C4-2B (cell line): Measurements from ENCODE around the gene BLM.

Experiments
- H3K27ac ChIP-seq: fragments of 450-650 bp; 2 replicates; pipeline ENCODE4 v1.5.1; 2017
- ZFX ChIP-seq: fragments of 450-650 bp; IDR thresholded peaks from 2 replicates; pipeline ENCODE4 v1.6.1; 2017
- TF ChIP-seq, protein P1 (sequence below): fragments of 450-650 bp; conservative IDR thresholded peaks from 2 replicates; pipeline ENCODE4 v1.5.1; 2017; ENCODE audit warnings: mild to moderate bottlenecking

Gene BLM

DNA sequence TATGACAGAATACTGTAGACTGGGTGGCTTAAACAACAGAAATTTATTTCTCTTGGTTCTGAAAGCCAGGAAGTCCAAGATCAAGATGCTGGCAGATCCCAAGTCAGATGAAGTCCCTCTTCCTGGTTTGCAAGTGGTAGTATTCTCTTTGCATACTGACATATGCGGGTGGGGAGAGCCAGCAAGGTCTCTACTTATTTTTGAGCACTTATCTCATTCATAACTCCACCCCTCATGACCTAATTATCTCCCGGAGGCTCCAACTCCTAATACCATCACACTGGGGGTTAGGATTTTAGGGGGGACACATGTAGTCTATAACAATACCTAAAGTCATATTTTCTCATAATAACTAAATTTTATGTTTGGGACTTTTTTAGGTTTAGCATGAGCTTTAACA, 65.3 kb downstream of the BLM start:
- H3K27ac ChIP-seq = no peak overlapping the region
- TF ChIP-seq ZFX = no peak
- TF ChIP-seq, protein P1, sequence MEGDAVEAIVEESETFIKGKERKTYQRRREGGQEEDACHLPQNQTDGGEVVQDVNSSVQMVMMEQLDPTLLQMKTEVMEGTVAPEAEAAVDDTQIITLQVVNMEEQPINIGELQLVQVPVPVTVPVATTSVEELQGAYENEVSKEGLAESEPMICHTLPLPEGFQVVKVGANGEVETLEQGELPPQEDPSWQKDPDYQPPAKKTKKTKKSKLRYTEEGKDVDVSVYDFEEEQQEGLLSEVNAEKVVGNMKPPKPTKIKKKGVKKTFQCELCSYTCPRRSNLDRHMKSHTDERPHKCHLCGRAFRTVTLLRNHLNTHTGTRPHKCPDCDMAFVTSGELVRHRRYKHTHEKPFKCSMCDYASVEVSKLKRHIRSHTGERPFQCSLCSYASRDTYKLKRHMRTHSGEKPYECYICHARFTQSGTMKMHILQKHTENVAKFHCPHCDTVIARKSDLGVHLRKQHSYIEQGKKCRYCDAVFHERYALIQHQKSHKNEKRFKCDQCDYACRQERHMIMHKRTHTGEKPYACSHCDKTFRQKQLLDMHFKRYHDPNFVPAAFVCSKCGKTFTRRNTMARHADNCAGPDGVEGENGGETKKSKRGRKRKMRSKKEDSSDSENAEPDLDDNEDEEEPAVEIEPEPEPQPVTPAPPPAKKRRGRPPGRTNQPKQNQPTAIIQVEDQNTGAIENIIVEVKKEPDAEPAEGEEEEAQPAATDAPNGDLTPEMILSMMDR = no peak

- no peak overlapping the region for H3K27ac ChIP-seq
- no peak for TF ChIP-seq ZFX
- TF ChIP-seq, protein P1 = no peak
Observed at GRCh38 chr15:90787881-90788280, 70.7 kb downstream of the BLM start.

DNA sequence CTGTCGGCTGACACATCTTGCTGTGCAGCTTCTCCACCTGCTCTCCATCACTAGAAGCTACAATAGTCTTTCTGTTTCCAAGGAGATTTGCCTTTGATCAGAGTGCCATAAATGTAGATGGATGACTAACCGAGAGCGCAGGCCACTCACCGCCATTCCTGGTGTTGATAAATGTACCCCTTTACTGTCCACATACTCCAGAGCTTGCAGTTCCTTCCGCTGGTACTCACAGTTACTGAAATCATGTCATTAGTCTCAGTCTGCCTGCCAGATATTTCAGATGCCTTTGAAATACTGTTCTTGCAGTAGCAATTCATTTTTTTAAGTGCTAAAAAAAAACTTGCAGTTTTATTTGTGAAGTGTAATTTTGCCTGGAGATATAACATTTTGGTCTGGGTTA, 72.3 kb downstream of the BLM start:
- TF ChIP-seq, protein P1 = no peak
- no peak for TF ChIP-seq ZFX

GRCh38 chr15:90790057-90790456, 72.9 kb downstream of the BLM start:
- TF ChIP-seq ZFX = no peak
- TF ChIP-seq, protein P1 = no peak

More for the DNA sequence above, 72.3 kb downstream of the BLM start:
- H3K27ac ChIP-seq = no peak overlapping the region

GRCh38 chr15:90790561-90790960, 73.4 kb downstream of the BLM start:
- no peak overlapping the region for H3K27ac ChIP-seq
- TF ChIP-seq, protein P1 = no peak
- TF ChIP-seq ZFX = no peak

More at GRCh38 chr15:90790057-90790456, 72.9 kb downstream of the BLM start:
- H3K27ac ChIP-seq = no peak overlapping the region

GRCh38 chr15:90794538-90794937, 77.4 kb downstream of the BLM start:
- TF ChIP-seq ZFX = no peak
- TF ChIP-seq, protein P1 = no peak
- no peak overlapping the region for H3K27ac ChIP-seq

GRCh38 chr15:90799639-90800170, 82.6 kb downstream of the BLM start:
- H3K27ac ChIP-seq = no peak overlapping the region
- TF ChIP-seq, protein P1 = no peak
- TF ChIP-seq ZFX = no peak
